ENCODE results near the gene ART5.
"Not testable (repeated sequence)": the region's sequence is repeated elsewhere in the genome, so short reads cannot be mapped to it uniquely, and the experiment has no call there.

ART5 gene

GRCh38 chr11:3657331-3657730 lies 15.5 kb upstream of the ART5 start:
- DNase-seq: not testable (repeated sequence)

GRCh38 chr11:3655547-3655946 lies 13.8 kb upstream of the ART5 start:
- DNase-seq: no peak

- DNase-seq: not testable (repeated sequence)
Measured at GRCh38 chr11:3652514-3652913, 10.7 kb upstream of the ART5 start.

- DNase-seq: not testable (repeated sequence)
Measured at GRCh38 chr11:3649374-3649773, 7.6 kb upstream of the ART5 start.

- not testable (repeated sequence) for DNase-seq
Measured at GRCh38 chr11:3648843-3649242, 7.1 kb upstream of the ART5 start.

GRCh38 chr11:3645552-3645951 lies 3.8 kb upstream of the ART5 start:
- no peak for DNase-seq

GRCh38 chr11:3644817-3645235 lies 3.0 kb upstream of the ART5 start, which contains the start of gene ART1:
Gene ART1, plus strand, starts transcription at chr11:3645128. Its CDS starts 14,086 bp downstream, at chr11:3659214.
- no peak for DNase-seq

GRCh38 chr11:3643102-3643546 lies 1.3 kb upstream of the ART5 start:
- not testable (repeated sequence) for DNase-seq

- DNase-seq: peak; percentile 75
Measured at GRCh38 chr11:3642071-3642951, 519 bp upstream of the ART5 start.

GRCh38 chr11:3641191-3641590 lies 601 bp downstream of the ART5 start:
- no peak for DNase-seq

- DNase-seq: no peak
Measured at GRCh38 chr11:3639841-3640240, 2.0 kb downstream of the ART5 start.

GRCh38 chr11:3638513-3638912 lies 3.3 kb downstream of the ART5 start:
- no peak for DNase-seq

GRCh38 chr11:3637201-3637600 lies 4.6 kb downstream of the ART5 start:
- no peak for DNase-seq

- DNase-seq: no peak
Measured at GRCh38 chr11:3635641-3636375, 6.0 kb downstream of the ART5 start.

GRCh38 chr11:3632070-3632660 lies 9.6 kb downstream of the ART5 start:
- DNase-seq: no peak

GRCh38 chr11:3631331-3631730 lies 10.5 kb downstream of the ART5 start:
- DNase-seq: no peak

GRCh38 chr11:3627291-3627690 lies 14.5 kb downstream of the ART5 start:
- no peak for DNase-seq

GRCh38 chr11:3626250-3626960 lies 15.4 kb downstream of the ART5 start:
- DNase-seq: no peak

- DNase-seq: no peak
Measured at GRCh38 chr11:3623767-3624458, 17.9 kb downstream of the ART5 start.

GRCh38 chr11:3623121-3623520 lies 18.7 kb downstream of the ART5 start:
- DNase-seq: no peak

GRCh38 chr11:3622521-3622920 lies 19.3 kb downstream of the ART5 start:
- DNase-seq: no peak

GRCh38 chr11:3617990-3618389 lies 23.8 kb downstream of the ART5 start:
- no peak for DNase-seq

Data from stimulated activated CD4-positive, alpha-beta T cell treated with anti-CD3 and anti-CD28 coated beads, Interleukin-4, amount 100 ng/mL, for 24 hours (primary cell).